Measurements from ENCODE around the gene BMP2K.
A peak's percentile ranks its signal among the peaks of the same experiment; 100 is the strongest.

Gene BMP2K

GRCh38 chr4:78799551-78800495, 23.7 kb downstream of the BMP2K start:
- no peak overlapping the region for H3K27ac ChIP-seq (ENCODE audit: low read length)
- no peaks in the 10 kb centered on the region for H3K36me3 ChIP-seq (ENCODE audit: control insufficient read depth, low read depth, low read length)
- H3K9ac ChIP-seq (ENCODE audit: low read length) = no peak overlapping the region
- H3K9me3 ChIP-seq (ENCODE audit: control insufficient read depth, low read depth, low read length) = no peaks in the 10 kb centered on the region
- H3K27me3 ChIP-seq (ENCODE audit: control insufficient read depth, insufficient read depth, low read length) = no peaks in the 10 kb centered on the region
- no peaks in the 10 kb centered on the region for H3K4me1 ChIP-seq (ENCODE audit: control insufficient read depth, low read depth, low read length)
- H3K4me3 ChIP-seq (ENCODE audit: low read length) = no peak overlapping the region

GRCh38 chr4:78800965-78801364, 24.8 kb downstream of the BMP2K start:
- Histone ChIP-seq H3K27ac (ENCODE audit: low read length) (no peak overlapping the region), H3K9me3 (ENCODE audit: control insufficient read depth, low read depth, low read length) (no peaks in the 10 kb centered on the region), H3K36me3 (ENCODE audit: control insufficient read depth, low read depth, low read length) (no peaks in the 10 kb centered on the region), H3K9ac (ENCODE audit: low read length) (no peak overlapping the region), H3K4me1 (ENCODE audit: control insufficient read depth, low read depth, low read length) (no peaks in the 10 kb centered on the region), H3K4me3 (ENCODE audit: low read length) (no peak overlapping the region), H3K27me3 (ENCODE audit: control insufficient read depth, insufficient read depth, low read length) (no peaks in the 10 kb centered on the region)

- no peak overlapping the region for H3K9ac ChIP-seq (ENCODE audit: low read length)
- no peaks in the 10 kb centered on the region for H3K36me3 ChIP-seq (ENCODE audit: control insufficient read depth, low read depth, low read length)
- H3K4me3 ChIP-seq (ENCODE audit: low read length) = no peak overlapping the region
- H3K27me3 ChIP-seq (ENCODE audit: control insufficient read depth, insufficient read depth, low read length) = no peaks in the 10 kb centered on the region
- no peaks in the 10 kb centered on the region for H3K4me1 ChIP-seq (ENCODE audit: control insufficient read depth, low read depth, low read length)
- H3K9me3 ChIP-seq (ENCODE audit: control insufficient read depth, low read depth, low read length) = no peaks in the 10 kb centered on the region
- no peak overlapping the region for H3K27ac ChIP-seq (ENCODE audit: low read length)
These were observed 27.8 kb downstream of the BMP2K start for GRCh38 chr4:78803983-78804382.

GRCh38 chr4:78806943-78807460, 30.9 kb downstream of the BMP2K start:
- Histone ChIP-seq H3K27me3 (ENCODE audit: control insufficient read depth, insufficient read depth, low read length) (no peaks in the 10 kb centered on the region), H3K36me3 (ENCODE audit: control insufficient read depth, low read depth, low read length) (no peaks in the 10 kb centered on the region), H3K27ac (ENCODE audit: low read length) (no peak overlapping the region), H3K4me3 (ENCODE audit: low read length) (no peak overlapping the region), H3K4me1 (ENCODE audit: control insufficient read depth, low read depth, low read length) (peaks cover 12% of the 10 kb centered on the region), H3K9me3 (ENCODE audit: control insufficient read depth, low read depth, low read length) (no peaks in the 10 kb centered on the region), H3K9ac (ENCODE audit: low read length) (no peak overlapping the region)

GRCh38 chr4:78809295-78809694, 33.1 kb downstream of the BMP2K start:
- no peak overlapping the region for H3K4me3 ChIP-seq (ENCODE audit: low read length)
- no peaks in the 10 kb centered on the region for H3K27me3 ChIP-seq (ENCODE audit: control insufficient read depth, insufficient read depth, low read length)
- H3K4me1 ChIP-seq (ENCODE audit: control insufficient read depth, low read depth, low read length) = peaks cover 12% of the 10 kb centered on the region
- no peak overlapping the region for H3K27ac ChIP-seq (ENCODE audit: low read length)
- no peak overlapping the region for H3K9ac ChIP-seq (ENCODE audit: low read length)
- H3K36me3 ChIP-seq (ENCODE audit: control insufficient read depth, low read depth, low read length) = no peaks in the 10 kb centered on the region
- no peaks in the 10 kb centered on the region for H3K9me3 ChIP-seq (ENCODE audit: control insufficient read depth, low read depth, low read length)

- no peaks in the 10 kb centered on the region for H3K27me3 ChIP-seq (ENCODE audit: control insufficient read depth, insufficient read depth, low read length)
- H3K4me1 ChIP-seq (ENCODE audit: control insufficient read depth, low read depth, low read length) = peaks cover 12% of the 10 kb centered on the region
- no peak overlapping the region for H3K27ac ChIP-seq (ENCODE audit: low read length)
These were observed 34.0 kb downstream of the BMP2K start for GRCh38 chr4:78809928-78810835.

GRCh38 chr4:78811034-78811433, 34.9 kb downstream of the BMP2K start:
- Histone ChIP-seq H3K4me3 (ENCODE audit: low read length) (no peak overlapping the region), H3K4me1 (ENCODE audit: control insufficient read depth, low read depth, low read length) (peaks cover 12% of the 10 kb centered on the region), H3K9me3 (ENCODE audit: control insufficient read depth, low read depth, low read length) (no peaks in the 10 kb centered on the region), H3K9ac (ENCODE audit: low read length) (no peak overlapping the region), H3K27me3 (ENCODE audit: control insufficient read depth, insufficient read depth, low read length) (no peaks in the 10 kb centered on the region), H3K27ac (ENCODE audit: low read length) (peak overlapping the region; percentile 64), H3K36me3 (ENCODE audit: control insufficient read depth, low read depth, low read length) (no peaks in the 10 kb centered on the region)

More at GRCh38 chr4:78809928-78810835, 34.0 kb downstream of the BMP2K start:
- Histone ChIP-seq H3K36me3 (ENCODE audit: control insufficient read depth, low read depth, low read length) (no peaks in the 10 kb centered on the region), H3K4me3 (ENCODE audit: low read length) (no peak overlapping the region), H3K9ac (ENCODE audit: low read length) (no peak overlapping the region), H3K9me3 (ENCODE audit: control insufficient read depth, low read depth, low read length) (no peaks in the 10 kb centered on the region)

GRCh38 chr4:78818530-78819079, 42.5 kb downstream of the BMP2K start:
- Histone ChIP-seq H3K9ac (ENCODE audit: low read length) (no peak overlapping the region), H3K27me3 (ENCODE audit: control insufficient read depth, insufficient read depth, low read length) (no peaks in the 10 kb centered on the region), H3K4me1 (ENCODE audit: control insufficient read depth, low read depth, low read length) (peaks cover 6% of the 10 kb centered on the region), H3K36me3 (ENCODE audit: control insufficient read depth, low read depth, low read length) (no peaks in the 10 kb centered on the region), H3K9me3 (ENCODE audit: control insufficient read depth, low read depth, low read length) (no peaks in the 10 kb centered on the region), H3K27ac (ENCODE audit: low read length) (no peak overlapping the region), H3K4me3 (ENCODE audit: low read length) (no peak overlapping the region)

GRCh38 chr4:78824001-78824400, 47.9 kb downstream of the BMP2K start:
- Histone ChIP-seq H3K36me3 (ENCODE audit: control insufficient read depth, low read depth, low read length) (peaks cover 17% of the 10 kb centered on the region), H3K9me3 (ENCODE audit: control insufficient read depth, low read depth, low read length) (no peaks in the 10 kb centered on the region), H3K27ac (ENCODE audit: low read length) (no peak overlapping the region), H3K4me3 (ENCODE audit: low read length) (no peak overlapping the region), H3K4me1 (ENCODE audit: control insufficient read depth, low read depth, low read length) (no peaks in the 10 kb centered on the region), H3K9ac (ENCODE audit: low read length) (no peak overlapping the region), H3K27me3 (ENCODE audit: control insufficient read depth, insufficient read depth, low read length) (no peaks in the 10 kb centered on the region)

- Histone ChIP-seq H3K27ac (ENCODE audit: low read length) (no peak overlapping the region), H3K4me1 (ENCODE audit: control insufficient read depth, low read depth, low read length) (no peaks in the 10 kb centered on the region), H3K4me3 (ENCODE audit: low read length) (no peak overlapping the region), H3K9me3 (ENCODE audit: control insufficient read depth, low read depth, low read length) (no peaks in the 10 kb centered on the region), H3K36me3 (ENCODE audit: control insufficient read depth, low read depth, low read length) (peaks cover 23% of the 10 kb centered on the region), H3K27me3 (ENCODE audit: control insufficient read depth, insufficient read depth, low read length) (no peaks in the 10 kb centered on the region), H3K9ac (ENCODE audit: low read length) (no peak overlapping the region)
These were observed 51.0 kb downstream of the BMP2K start for GRCh38 chr4:78827191-78827590.

- no peaks in the 10 kb centered on the region for H3K27me3 ChIP-seq (ENCODE audit: control insufficient read depth, insufficient read depth, low read length)
- no peak overlapping the region for H3K9ac ChIP-seq (ENCODE audit: low read length)
- H3K9me3 ChIP-seq (ENCODE audit: control insufficient read depth, low read depth, low read length) = no peaks in the 10 kb centered on the region
- H3K4me3 ChIP-seq (ENCODE audit: low read length) = no peak overlapping the region
- H3K4me1 ChIP-seq (ENCODE audit: control insufficient read depth, low read depth, low read length) = no peaks in the 10 kb centered on the region
- H3K27ac ChIP-seq (ENCODE audit: low read length) = no peak overlapping the region
- H3K36me3 ChIP-seq (ENCODE audit: control insufficient read depth, low read depth, low read length) = peaks cover 28% of the 10 kb centered on the region
These were observed 53.1 kb downstream of the BMP2K start for GRCh38 chr4:78829296-78829695.
